Gastroesophageal sphincter (tissue), 3 donors: ENCODE results near the gene PDHB.

Source experiments
- EP300 ChIP-seq: sonication (generic); formaldehyde crosslinking; IDR thresholded peaks from one replicate; pipeline ENCODE4 v1.6.1; 2017; ENCODE audit warnings: antibody characterized with exemption, mild to moderate bottlenecking
- POLR2A ChIP-seq, 2 donors: fragments of 450-650 bp; IDR thresholded peaks; one replicate each; pipeline ENCODE4 v1.6.1; 2017; ENCODE audit warnings: antibody characterized with exemption in 2 of 2, mild to moderate bottlenecking in 2 of 2, moderate library complexity in 1 of 2
- POLR2AphosphoS5 ChIP-seq: sonication (generic); formaldehyde crosslinking; IDR thresholded peaks from one replicate; pipeline ENCODE4 v1.6.1; 2017; ENCODE audit warnings: antibody characterized with exemption
- TF ChIP-seq, protein P1 (sequence below), 4 experiments: fragments of 200-600 bp in 2 of 4; fragments of 450-650 bp in 2 of 4; sonication (generic) in 1 of 4; IDR thresholded peaks; one replicate each; pipeline ENCODE4 v1.5.1; 2017 to 2019; ENCODE audit warnings: antibody characterized with exemption in 4 of 4, mild to moderate bottlenecking in 2 of 4, moderate library complexity in 2 of 4

DNA sequence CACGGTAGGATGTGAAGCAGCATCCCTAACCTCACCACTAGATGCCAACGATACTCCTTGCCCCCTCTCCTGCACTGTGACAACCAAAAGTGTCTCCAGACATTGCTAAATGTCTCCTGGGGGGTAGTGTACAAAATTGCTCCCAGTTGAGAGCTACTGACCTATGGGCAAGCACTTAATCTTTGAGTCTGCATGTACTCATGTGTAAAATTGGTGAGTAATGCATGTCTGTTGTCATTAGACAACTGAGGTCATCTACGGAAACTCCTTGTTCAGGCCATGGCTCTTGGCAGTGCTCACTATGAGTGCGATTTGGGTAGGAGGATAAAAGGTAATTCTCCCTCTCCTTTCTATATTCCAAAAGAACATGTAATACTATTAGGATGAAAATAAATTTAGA, 29.2 kb downstream of the PDHB start:
- no peak for TF ChIP-seq POLR2A (IDR thresholded peaks at IDR 0.05)
- TF ChIP-seq, protein P1, sequence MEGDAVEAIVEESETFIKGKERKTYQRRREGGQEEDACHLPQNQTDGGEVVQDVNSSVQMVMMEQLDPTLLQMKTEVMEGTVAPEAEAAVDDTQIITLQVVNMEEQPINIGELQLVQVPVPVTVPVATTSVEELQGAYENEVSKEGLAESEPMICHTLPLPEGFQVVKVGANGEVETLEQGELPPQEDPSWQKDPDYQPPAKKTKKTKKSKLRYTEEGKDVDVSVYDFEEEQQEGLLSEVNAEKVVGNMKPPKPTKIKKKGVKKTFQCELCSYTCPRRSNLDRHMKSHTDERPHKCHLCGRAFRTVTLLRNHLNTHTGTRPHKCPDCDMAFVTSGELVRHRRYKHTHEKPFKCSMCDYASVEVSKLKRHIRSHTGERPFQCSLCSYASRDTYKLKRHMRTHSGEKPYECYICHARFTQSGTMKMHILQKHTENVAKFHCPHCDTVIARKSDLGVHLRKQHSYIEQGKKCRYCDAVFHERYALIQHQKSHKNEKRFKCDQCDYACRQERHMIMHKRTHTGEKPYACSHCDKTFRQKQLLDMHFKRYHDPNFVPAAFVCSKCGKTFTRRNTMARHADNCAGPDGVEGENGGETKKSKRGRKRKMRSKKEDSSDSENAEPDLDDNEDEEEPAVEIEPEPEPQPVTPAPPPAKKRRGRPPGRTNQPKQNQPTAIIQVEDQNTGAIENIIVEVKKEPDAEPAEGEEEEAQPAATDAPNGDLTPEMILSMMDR (IDR thresholded peaks at IDR 0.05): no peak
- no peak for TF ChIP-seq EP300
- TF ChIP-seq POLR2AphosphoS5: no peak
